ENCODE data around the gene PCNT.
"Not testable (repeated sequence)": the region's sequence is repeated elsewhere in the genome, so short reads cannot be mapped to it uniquely, and the experiment has no call there.

- TF ChIP-seq CTCF, POLR2AphosphoS5, POLR2A, EP300 (IDR thresholded peaks at IDR 0.05): not testable (repeated sequence)
These were observed 141.2 kb downstream of the PCNT start for GRCh38 chr21:46465153-46465552.
